ENCODE data around the gene ARHGAP35.

ARHGAP35 gene

DNA sequence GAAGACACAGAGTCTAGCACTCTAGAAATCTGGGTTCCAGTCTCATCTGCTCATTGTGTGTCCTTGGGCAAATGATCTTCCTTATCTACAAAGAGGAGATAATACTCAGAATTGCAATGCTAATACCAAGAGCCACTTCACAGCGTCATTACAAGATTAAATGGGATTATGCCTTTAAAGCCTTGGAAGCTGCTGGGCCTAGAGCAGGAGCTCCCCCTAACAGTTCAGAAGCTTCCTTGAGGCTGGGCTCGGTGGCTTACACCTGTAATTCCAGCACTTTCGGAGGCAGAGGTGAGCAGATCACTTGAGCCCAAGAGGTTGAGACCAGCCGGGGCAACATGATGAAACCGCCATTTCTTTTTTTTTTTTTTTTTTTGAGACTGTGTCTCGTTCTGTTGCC is 37.7 kb upstream of the ARHGAP35 start:
- no peak overlapping the region for H3K27ac ChIP-seq
- TF ChIP-seq, protein P1, sequence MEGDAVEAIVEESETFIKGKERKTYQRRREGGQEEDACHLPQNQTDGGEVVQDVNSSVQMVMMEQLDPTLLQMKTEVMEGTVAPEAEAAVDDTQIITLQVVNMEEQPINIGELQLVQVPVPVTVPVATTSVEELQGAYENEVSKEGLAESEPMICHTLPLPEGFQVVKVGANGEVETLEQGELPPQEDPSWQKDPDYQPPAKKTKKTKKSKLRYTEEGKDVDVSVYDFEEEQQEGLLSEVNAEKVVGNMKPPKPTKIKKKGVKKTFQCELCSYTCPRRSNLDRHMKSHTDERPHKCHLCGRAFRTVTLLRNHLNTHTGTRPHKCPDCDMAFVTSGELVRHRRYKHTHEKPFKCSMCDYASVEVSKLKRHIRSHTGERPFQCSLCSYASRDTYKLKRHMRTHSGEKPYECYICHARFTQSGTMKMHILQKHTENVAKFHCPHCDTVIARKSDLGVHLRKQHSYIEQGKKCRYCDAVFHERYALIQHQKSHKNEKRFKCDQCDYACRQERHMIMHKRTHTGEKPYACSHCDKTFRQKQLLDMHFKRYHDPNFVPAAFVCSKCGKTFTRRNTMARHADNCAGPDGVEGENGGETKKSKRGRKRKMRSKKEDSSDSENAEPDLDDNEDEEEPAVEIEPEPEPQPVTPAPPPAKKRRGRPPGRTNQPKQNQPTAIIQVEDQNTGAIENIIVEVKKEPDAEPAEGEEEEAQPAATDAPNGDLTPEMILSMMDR (IDR thresholded peaks at IDR 0.05): no peak
- no peak for TF ChIP-seq ZFX (IDR thresholded peaks at IDR 0.05; ENCODE audit: borderline replicate concordance)

DNA sequence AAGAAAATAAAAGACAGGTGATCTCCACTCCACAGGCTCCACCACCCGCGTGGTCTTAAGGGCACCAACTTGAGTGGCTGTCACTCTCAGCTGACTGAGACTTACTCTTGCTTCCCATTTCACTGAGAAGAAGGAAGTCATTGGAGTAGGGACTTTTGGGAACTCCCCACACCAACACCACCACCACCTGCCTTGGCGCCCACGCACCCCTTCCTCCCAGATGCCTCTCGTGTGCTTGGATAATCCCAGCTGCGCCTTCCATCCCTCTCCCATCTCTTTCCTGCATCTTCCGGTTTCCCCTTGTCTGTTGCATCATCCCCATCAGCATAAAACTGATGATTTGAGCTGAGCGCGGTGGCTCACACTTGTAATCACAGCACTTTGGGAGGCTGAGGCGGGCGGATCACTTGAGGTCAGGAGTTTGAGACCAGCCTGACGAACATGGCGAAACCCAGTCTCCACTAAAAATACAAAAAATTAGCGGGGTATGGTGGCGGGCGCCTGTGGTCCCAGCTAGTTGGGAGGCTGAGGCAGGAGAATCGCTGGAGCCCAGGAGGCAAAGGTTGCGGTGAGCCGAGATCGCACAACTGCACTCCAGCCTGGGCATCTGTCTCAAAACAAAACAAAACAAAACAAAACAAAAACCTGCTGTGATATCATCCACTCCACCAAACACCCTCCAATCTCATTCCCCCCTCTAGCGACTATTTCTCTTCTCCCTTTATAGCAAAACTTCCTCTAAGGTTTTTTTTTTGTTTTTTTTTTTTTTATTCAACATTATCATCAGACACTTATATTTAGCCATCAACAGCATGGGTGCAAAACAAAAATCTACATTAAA is 35.7 kb upstream of the ARHGAP35 start:
- TF ChIP-seq, protein P1 (IDR thresholded peaks at IDR 0.05): no peak
- TF ChIP-seq ZFX (IDR thresholded peaks at IDR 0.05; ENCODE audit: borderline replicate concordance): no peak
- H3K27ac ChIP-seq: no peak overlapping the region

DNA sequence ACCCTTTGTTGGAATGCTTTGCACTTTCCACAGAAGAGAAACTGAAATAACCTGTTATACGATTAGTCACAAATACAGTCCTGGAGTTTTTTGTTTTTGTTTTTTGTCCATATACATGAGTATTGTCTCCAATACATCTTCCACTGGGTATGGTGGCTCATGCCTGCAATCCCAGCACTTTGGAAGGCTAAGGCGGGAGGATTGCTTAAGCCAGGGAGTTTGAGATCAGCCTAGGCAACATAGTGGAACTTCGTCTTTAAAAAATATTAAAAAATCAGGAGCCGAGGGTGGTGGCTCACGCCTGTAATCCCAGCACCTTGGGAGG is 35.1 kb upstream of the ARHGAP35 start:
- no peak overlapping the region for H3K27ac ChIP-seq
- TF ChIP-seq ZFX (IDR thresholded peaks at IDR 0.05; ENCODE audit: borderline replicate concordance): no peak
- TF ChIP-seq, protein P1 (IDR thresholded peaks at IDR 0.05): no peak

DNA sequence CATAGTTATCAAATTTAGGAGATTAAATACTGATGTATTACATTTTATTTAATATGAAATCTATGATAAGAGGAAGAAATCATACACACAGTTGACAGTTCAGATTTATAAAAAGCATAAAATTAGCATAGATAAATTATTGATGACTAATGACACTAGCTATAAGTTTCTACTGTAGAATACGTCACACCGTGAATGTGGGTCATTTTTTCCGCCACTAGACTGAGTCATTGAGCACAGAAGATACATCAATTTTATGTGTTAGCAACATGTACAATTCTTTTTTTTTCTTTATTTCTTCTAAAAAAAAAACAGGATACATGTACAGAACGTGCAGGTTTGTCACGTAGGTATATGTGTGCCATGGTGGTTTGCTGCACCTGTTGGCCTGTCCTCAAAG is 32.3 kb upstream of the ARHGAP35 start:
- TF ChIP-seq, protein P1 (IDR thresholded peaks at IDR 0.05): no peak
- no peak for TF ChIP-seq ZFX (IDR thresholded peaks at IDR 0.05; ENCODE audit: borderline replicate concordance)
- H3K27ac ChIP-seq: no peak overlapping the region

DNA sequence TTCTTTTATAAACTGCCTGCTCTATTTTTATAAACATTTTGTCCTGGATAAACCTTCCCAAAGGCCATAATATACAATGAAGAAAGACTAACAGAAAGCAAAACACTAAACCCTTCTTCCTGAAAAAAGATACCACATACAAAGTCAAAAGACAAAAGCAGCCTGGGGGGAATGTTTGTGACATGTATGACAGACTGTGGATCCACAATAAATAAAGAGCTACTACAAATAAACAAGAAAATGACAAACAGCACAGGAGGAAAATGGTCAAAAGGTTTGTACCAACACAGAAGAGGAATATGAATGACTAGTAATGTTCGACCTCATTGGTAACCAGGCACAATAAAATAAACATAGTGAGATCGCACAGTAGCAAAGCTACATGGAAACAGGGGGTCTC is 29.9 kb upstream of the ARHGAP35 start:
- H3K27ac ChIP-seq: peak overlapping the region; percentile 48; the same call in 1 of the 2 replicates
- no peak for TF ChIP-seq ZFX (IDR thresholded peaks at IDR 0.05; ENCODE audit: borderline replicate concordance)
- TF ChIP-seq, protein P1 (IDR thresholded peaks at IDR 0.05): no peak

DNA sequence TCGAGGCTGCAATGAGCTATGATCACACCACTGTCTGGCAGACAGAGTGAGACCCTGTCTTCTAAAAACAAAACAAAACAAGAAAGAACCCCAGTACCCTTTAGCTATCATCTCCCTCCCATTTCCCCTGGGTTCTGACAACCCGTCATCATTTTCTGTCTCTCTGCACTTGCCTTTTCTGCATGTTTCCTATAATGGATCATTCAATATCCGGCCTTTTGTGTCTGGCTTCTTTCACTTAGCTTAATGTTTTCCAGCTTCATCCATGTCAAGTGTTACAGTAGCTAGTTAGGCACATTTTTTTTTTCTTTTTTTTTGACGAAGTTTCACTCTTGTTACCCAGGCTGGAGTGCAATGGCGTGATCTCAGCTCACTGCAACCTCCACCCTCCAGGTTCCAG is 26.7 kb upstream of the ARHGAP35 start:
- TF ChIP-seq ZFX (IDR thresholded peaks at IDR 0.05; ENCODE audit: borderline replicate concordance): no peak
- TF ChIP-seq, protein P1 (IDR thresholded peaks at IDR 0.05): no peak
- no peak overlapping the region for H3K27ac ChIP-seq

DNA sequence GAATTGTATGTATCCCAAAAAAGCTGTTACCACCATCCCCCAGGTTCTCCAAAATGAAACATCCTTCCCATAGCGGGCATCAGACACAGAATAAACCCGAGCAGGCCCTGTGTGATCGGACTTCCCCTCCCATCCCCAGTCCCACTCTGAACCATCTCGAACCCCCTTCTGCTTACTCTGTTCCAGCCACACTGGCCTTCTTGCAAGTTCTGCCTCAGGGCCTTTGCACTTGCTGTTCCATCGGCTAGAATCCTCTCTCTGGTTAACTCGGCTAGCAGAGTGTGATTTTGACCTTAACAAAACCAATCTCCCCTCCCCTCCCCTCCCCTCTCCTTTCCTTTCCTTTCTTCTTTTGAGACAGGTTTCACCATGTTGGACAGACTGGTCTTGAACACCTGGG is 25.8 kb upstream of the ARHGAP35 start:
- TF ChIP-seq, protein P1 (IDR thresholded peaks at IDR 0.05): no peak
- TF ChIP-seq ZFX (IDR thresholded peaks at IDR 0.05; ENCODE audit: borderline replicate concordance): no peak
- H3K27ac ChIP-seq: no peak overlapping the region
